ENCODE measurements around the gene DYNC1I2.

DYNC1I2 gene

DNA sequence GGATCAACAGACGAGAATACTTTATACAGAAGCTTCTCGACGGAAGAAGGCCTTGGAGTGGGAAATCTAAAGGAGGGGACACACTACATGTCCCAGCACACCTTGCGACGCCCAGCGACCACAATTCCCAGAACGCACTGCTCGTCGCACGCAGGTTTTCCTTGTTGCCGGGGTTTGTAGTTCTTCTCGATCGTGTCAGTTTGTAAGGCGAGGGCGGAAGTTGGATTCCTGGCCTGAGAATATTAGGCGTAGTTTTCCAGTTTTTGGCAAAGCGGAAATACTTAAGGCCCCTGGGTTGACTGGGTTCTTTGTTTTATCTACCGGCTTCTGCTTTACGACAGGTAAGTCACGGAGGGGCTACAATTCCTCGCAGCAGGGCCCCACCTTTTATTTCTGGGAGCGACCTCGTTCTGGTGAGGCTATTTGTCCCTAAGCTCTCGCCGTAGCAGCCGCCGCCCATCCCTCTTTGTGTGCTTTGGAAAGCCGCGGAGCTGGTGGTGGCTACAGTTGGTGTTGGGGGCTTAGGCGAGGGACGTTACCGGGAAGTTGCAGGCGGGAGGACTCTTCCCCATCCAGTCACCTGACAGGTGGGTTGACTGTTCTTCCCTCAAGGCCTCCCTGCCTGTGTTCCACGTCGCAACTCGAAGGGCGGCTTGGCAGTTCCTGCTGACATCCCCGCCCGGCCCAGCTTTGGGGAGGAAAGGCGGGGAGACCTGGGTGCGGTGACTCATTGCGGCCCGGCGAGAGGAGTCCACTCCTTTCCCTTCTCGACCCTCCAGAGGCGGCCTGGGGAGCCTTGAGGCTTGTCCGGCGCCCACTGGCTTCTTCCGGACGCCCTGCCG lies at the start of gene DYNC1I2:
TSS of gene DYNC1I2 (plus strand) at position 183 of the 842 bp plus-strand sequence. CDS start 2,687 bp downstream, outside the sequence.
- peak; percentile 96 for DNase-seq (ENCODE audit: low read depth, low spot score)

DNA sequence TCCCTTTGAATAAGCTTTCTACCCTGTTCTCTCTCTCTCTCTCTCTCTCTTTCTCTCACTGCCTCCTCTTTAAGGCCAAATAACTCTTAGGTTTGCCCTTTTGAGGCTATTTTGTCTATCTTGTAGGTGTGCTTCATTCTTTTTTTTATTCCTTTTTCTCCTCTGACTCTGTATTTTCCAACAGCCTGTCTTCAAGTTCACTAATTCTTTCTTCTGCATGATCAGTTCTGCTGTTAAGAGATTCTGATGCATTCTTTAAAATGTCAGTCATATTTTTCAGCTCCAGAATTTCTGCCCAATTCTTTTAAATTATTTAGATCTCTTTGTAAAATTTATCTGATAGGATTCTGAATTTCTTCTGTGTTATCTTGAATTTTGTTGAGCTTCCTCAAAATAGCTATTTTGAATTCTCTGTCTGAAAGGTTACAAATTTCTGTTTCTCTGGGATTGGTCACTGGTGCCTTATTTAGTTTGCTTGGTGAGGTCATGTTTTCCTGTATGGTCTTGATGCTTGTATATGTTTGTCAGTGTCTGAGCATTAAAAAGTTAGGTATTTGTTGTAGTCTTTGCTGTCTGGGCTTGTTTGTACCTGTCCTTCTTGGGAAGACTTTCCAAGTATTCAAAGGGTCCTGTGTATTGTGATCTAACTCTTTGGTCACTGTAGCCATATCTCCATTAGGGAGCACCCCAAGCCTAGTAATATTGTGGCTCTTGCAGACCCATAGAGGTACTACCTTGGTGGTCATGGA lies 35.4 kb upstream of the DYNC1I2 start:
- no peak for DNase-seq (ENCODE audit: low read depth, low spot score)

DNA sequence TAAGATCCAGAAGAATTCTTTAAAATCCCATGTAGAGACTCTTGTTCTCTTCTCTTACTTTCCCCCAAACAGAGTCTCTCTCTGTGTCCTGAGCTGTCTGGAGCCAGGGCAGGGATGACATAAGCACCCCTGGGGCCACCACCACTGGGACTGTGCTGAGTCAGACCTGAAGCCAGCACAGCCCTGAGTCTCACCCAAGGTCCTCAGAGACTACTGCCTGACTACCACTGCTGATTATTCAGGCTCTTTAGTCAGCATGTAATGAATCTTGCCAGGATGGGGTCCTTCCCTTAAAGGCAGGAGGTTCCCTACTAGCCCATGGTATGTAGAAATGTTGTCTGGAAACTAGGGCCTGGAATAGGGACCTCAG lies 34.9 kb upstream of the DYNC1I2 start:
- peak; percentile 22 for DNase-seq (ENCODE audit: low read depth, low spot score)

DNA sequence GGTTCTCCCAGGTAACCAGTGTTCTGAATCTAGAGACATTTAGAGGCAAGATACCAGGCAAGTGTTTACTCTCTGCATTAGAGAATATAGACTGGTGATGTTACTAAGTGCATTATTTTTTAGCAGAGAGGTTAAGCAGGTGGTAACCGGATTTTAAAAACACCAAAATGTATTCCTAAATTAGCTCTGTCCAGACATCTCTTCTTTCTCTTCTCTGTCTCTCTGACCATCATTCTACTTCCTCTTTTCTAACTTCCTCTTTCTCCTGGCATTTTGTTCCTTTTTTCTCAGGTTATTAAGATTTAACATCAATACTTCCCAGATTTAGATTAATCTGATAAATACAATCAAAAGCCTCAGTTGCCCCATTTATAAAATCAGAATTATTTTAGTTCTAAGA lies 31.7 kb upstream of the DYNC1I2 start:
- no peak for DNase-seq (ENCODE audit: low read depth, low spot score)

DNA sequence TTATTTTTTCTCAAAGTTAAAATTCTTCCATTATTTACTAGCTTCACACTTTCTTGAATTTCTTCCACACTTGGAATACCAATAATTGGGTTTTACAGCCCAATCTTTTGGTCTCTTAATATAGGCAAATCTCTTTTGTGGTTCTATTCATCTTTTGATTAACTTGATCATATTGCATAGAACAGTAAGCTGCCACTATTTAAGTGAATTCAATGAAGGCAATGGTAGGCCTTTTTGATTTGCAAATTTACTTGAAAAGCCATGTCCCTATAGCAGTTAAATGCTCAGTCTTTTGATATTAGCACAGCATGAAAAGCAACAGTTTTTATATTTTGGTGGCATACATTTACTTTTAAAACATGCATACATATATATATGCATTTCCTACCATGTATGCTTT lies 20.2 kb upstream of the DYNC1I2 start:
- DNase-seq (ENCODE audit: low read depth, low spot score) = no peak

DNA sequence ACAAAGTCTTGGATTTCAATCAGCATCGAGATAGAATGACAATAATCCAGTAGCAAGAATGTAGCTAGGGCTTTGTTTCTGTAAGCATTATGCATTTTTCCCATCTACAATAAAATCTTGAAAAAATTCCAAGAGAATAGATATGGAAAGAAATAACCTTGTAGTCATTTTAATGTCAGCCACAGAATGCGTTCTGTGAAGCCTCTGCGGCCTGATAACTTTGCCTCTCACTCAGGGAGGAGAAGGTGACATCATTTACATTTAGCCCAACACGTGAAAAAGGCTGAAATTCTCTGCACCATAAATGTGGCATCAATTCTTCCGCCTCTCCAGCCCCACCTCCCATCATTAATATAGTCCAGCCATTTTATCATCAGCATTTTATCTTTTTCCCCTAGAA lies 19.1 kb upstream of the DYNC1I2 start:
- no peak for DNase-seq (ENCODE audit: low read depth, low spot score)

DNA sequence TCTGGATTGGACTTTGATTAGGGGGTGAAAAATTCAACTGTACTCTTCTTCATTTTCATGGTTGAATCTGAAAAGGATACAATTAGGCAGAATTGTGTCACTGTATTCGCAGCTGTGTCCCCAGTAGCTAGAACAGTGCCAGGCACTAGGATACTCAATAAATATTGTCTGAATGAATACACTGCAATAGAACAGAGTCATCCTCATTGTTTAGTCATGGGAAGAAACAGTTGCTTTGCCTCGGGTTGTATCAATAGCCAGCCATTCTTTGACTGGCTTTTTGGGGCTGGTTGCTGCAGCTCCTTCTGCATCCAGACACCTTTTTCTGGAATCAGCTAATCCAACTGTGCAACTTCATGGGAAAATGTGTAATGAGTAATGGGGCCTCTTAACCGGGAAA lies 18.1 kb upstream of the DYNC1I2 start:
- no peak for DNase-seq (ENCODE audit: low read depth, low spot score)

DNA sequence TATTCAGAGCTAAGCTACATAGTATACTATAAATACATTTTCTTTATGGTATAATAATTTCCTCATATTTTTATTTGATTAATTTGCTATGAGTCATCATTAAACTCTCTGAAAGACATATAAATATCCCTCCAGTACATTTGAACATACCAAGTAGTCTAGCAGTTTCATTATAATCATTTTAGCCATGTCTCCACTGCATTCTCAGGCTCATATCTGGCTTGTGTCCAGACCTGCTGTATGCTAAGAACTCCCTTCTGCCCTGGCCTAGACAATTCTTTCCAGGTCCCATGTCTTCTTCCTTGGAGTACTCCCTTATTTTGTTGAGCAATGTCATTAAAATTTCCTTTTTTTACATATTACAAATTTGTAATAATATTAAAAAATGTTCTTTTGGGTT lies 16.6 kb upstream of the DYNC1I2 start:
- no peak for DNase-seq (ENCODE audit: low read depth, low spot score)

DNA sequence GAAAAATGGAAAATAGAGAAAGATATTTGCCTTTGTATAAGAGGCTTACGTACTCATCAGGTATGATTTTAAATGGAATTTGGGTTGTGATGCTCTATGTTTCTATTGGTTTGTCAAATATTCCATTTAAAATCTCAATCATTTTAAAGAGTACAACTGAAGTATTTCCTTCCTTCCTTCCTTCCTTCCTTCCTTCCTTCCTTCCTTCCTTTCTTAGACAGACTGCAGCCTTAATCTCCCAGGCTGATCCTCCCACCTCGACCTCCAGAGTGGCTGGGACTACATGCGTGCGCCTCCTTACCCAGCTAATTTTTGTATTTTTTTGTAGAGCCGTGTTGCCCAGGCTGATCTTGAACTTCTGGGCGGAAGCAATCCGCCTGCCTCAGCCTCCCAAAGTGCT lies 15.4 kb upstream of the DYNC1I2 start:
- no peak for DNase-seq (ENCODE audit: low read depth, low spot score)

DNA sequence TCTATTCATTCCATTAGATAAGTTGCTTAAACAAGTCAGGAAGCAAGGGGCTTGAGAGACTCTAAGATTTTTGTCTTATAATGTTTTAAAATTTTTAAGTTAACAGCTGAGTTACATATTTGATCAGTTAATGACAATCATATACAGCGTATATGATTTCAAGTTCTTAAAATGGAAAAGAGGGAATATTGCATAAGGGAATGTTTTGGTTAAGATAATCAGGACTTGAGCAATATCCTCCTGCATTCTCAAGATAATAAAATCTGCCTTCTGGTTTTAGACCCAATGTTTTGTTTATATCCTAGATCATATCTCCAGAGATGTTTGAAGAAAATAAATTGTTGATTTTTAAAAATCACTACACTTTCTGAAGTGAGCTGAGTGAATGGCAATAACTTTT lies 13.4 kb upstream of the DYNC1I2 start:
- DNase-seq (ENCODE audit: low read depth, low spot score) = no peak

DNA sequence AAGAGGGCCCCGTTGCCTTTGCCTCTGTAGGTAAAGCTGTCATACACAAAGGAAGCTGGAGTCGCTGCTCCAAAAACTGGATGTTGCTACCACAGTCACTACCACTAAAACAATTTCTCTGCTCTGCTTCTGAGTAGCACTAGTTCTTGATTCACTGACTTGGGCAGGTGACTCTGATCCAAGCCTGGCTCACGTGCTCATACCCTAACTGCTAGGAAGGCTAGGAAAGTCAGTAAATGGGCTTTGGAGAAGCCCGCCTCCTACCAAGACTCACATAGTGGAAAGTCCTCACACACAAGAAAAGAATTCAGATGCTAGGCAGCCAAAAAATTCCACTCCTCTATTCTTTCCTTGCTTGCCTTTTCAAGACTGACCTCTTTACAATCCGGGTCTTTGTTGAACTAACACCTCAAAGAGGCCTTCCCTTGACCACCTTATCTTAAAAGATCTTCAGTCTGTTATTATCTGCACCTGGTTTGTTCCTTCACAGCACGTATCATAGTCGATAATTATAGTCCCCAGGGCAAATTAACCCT lies 11.4 kb upstream of the DYNC1I2 start:
- DNase-seq (ENCODE audit: low read depth, low spot score) = peak; percentile 52

DNA sequence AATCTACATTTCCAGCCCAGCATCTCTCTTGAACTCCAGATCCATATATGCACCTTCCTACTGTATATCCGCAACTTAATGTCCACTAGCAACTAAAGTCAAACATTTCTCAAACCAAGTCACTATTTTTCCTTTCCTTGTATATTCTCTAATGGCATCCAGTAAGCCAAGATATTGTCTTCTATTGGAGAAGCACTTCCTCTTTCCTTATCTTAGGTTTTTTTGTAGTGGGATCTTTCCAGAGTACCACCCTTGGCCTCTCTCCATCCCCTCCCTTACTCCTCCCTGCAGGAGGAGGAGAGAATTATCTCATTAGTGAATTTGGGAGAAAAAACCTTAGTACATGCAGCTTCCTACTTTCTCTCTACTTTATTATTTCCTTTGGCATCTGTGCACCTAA lies 8.7 kb upstream of the DYNC1I2 start:
- no peak for DNase-seq (ENCODE audit: low read depth, low spot score)

DNA sequence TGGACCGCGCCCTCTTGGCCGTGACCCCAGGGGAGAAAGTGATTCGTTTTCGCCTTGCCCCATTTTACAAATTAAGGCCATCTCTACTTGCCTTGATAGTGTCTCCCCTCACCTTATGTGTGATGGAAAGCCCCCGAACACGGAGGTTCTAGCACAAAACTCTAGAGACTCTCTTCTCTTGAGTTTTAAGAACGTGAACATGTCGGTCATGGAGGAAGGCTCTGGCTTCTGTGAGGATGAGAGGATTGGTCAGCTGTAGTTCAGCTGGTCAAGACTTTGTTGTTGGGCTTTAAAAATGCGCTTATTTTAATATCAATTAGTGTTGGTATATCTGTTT lies 828 bp downstream of the DYNC1I2 start:
- no peak for DNase-seq (ENCODE audit: low read depth, low spot score)

DNA sequence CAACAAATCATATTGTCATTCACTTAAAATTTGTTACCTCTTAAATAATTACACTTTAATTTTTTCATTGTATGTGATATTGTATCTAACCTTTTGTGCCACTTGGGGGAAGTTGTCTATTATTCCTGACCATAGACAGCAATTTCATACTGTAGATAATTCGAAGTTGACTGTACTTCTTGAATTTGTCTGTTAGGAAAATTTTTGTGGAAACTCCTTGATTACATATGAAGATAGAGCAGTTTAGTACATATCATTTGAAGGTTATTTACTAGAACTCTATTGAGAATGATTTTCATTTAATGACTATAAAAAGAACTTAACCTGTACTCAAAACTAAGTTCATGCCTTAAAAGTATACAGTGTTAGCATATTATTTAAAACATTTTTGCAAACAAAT lies 5.1 kb downstream of the DYNC1I2 start:
- no peak for DNase-seq (ENCODE audit: low read depth, low spot score)

DNA sequence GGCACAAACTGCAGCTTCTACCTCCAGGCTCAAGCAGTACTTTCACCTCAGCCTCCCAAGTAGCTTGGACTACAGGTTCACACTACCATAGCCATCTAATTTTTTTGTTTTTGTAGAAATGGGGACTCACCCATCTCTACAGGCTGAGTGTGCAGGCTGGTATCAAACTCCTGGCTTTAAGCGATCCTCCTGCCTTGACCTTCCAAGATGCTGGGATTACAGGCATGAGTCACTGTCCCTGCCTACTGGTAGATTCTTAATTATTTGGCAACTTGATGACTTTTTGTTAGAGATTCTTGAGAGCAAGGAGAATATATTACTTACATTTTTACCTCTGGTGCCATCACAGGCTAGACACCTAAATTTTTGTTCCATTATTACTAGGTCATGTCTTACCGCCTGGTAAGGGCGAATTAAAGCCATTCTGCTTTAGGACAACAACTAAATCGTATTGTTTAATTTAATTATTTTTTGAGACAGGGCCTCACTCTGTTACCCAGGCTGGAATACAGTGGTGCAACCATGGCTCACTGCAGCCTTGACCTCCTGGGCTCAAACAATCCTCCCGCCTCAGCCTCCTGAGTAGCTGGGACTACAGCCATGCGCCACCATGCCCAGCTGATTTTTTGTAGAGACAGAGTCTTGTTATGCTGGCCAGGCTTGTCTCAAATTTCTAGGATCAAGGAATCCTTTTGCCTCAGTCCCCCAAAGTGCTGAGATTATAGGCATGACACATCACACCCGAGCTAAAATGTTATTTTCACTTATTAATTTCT lies 15.7 kb downstream of the DYNC1I2 start:
- no peak for DNase-seq (ENCODE audit: low read depth, low spot score)

DNA sequence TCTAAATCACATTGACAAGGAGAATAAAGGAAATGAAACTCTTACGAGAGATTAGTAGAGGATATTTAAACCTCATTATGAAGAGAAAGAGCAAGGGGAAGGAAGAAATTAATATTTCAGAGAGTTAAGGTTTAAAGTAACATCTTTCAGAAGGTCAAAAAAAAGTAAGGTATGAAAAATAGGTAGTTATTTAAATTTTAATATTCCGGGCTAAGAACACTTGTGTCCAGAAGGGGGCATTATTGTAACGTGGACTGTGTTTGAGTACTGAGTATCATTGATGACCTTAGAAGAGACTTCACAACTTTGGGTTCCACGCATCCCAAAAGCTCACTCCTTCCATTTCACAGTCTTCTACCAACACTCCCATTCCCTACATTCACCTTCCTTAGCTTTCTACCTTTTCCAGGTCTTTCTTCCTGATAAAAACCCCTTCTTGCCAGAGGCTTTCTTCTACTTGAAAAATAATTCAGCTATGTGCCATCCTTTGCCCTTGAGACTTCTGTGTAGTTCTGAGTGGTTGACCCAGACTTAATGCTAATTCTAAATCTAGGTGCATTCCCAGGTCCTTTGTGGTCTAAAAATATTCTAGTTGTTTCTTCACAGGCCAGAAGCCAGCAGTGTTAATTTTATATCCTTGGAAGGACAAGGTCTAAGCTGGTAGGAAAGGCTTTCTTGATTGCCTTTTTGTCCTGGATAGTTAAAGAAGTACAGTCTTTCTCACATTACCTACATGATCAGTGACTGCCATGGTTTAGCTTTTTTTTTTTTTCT lies 16.5 kb downstream of the DYNC1I2 start:
- no peak for DNase-seq (ENCODE audit: low read depth, low spot score)

DNA sequence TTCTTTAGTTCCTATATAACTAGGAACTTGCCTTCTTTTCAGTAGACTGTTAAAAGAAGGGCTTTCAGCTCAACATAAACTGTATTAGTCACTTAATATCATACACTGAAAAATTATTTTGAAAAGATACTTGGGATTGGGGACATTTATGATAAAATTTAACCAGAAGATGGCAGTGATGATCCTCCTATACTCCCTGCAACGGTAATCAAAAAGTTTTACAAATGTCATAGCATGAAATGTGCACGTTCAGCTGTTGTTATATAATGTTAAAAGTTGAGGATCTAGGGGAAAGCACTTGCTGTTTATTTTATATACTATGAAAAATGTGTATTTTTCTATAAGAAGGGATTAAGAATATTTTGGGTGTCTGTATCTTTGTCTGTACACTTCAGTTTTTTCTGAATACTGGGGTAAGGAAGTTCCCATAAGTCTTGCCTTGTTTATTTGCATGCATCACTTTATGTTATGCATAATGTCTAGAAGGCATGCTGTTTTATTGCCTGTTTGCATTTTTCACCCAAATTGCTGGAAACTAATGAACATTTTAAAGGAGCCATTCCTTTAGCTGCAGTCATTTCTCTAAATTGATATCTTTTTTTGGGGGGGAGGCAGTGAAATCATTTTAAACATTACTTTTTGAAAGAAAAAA lies 19.0 kb downstream of the DYNC1I2 start:
- no peak for DNase-seq (ENCODE audit: low read depth, low spot score)

DNA sequence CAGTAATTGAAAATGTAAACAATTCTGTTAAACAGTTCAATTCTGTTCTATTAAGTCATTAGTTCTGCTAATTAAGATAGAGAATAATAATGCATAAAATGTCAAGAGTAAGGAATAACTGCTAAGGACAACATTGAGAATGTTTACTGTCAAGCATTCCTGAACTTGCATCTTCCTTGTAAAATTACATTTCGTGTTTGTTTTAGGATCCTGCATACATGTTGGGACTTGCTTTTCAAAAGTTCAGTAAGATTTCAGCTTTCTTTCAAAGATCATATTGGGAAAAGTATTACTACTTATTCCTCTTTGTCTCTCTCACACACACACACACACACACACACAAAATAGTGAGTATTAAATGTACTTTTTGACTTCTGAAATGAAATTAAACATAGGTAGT lies 20.5 kb downstream of the DYNC1I2 start:
- no peak for DNase-seq (ENCODE audit: low read depth, low spot score)

DNA sequence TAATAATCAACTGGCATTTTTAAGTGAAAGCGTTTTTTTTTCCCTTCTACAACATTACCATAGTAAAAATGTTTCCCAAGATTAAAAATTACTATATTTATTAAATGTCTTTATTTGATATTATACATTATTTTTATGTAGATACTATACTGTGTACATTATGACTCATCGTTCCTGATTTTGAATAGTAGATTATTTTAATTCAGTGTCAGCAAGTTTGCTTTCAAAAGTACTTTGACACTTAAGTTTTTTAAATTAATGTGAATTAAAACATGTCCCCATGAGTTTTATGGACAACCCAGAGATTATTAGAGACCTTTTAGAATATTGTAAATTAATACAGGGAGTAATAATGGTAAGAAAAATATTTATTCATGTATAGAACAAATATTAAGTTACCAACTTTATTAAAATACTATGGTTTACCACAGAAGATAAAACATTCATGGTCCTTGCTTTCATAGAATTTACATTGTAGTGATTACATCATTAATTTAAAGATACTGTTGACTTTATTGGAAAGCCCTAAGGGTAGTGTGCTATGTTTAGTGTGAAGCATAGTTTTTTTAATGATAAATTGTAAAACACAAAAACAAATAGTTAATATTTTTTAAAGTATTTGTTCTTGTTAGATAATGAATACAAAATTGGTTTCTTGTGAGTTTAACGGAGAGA lies 21.9 kb downstream of the DYNC1I2 start:
- no peak for DNase-seq (ENCODE audit: low read depth, low spot score)

DNA sequence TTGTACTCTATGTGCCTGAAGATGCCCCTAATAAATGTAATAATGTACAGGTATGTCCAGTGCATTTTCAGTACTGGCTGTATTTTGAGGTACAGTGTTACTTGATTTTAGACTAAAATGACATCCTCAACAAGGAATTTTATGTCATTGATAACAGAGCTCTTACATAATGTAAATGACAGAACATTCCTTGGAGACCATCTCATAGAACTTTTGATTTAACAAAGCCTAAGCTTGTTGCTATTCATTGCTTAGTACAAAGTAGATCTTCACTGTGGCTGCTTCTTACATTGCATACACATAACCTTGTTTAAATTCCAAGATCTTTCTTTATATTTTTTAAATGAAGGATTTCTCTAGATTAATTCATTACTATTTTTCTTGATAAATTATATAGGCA lies 24.1 kb downstream of the DYNC1I2 start:
- no peak for DNase-seq (ENCODE audit: low read depth, low spot score)
